K562 (cell line): Measurements from ENCODE around the gene TGFBR2.

Experiments used
- CEBPB ChIP-seq: fragments of 450-650 bp; IDR thresholded peaks from 2 replicates; pipeline ENCODE4 v1.6.1; 2016; ENCODE audit warnings: missing genetic modification characterization, missing compliant biosample characterization
- EP300 ChIP-seq: IDR thresholded peaks from 2 replicates; pipeline ENCODE4 v1.6.1; 2012; ENCODE audit warnings: low read length, improper control_type of control experiment
- FOXA1 ChIP-seq: fragments of 450-650 bp; IDR thresholded peaks from 2 replicates; pipeline ENCODE4 v1.6.1; 2016; ENCODE audit warnings: mild to moderate bottlenecking, borderline replicate concordance
- MAZ ChIP-seq, 2 experiments: fragments of 450-650 bp in 1 of 2; sonication (generic) in 1 of 2; formaldehyde crosslinking; IDR thresholded peaks in 1 of 2; conservative IDR thresholded peaks in 1 of 2; 2 replicates each; pipeline versions ENCODE4 v1.4.0 to v1.5.0; 2020; ENCODE audit warnings: mild to moderate bottlenecking in 1 of 2, missing genetic modification reagents in 1 of 2
- POLR2A ChIP-seq: fragments of 450-650 bp; conservative IDR thresholded peaks from 2 replicates; pipeline ENCODE4 v1.6.1; 2016
- RAD21 ChIP-seq, 2 experiments: fragments of 250-450 bp in 1 of 2; fragments of 450-650 bp in 1 of 2; sonication (Bioruptor Pico) in 1 of 2; formaldehyde crosslinking in 1 of 2; IDR thresholded peaks in 1 of 2; conservative IDR thresholded peaks in 1 of 2; 2 replicates each; pipeline versions ENCODE4 v1.4.0 to v1.8.0; 2020 to 2022; ENCODE audit warnings: mild to moderate bottlenecking in 2 of 2, moderate library complexity in 1 of 2
- ZNF12 ChIP-seq: sonication (generic); formaldehyde crosslinking; IDR thresholded peaks from 2 replicates; pipeline ENCODE4 v1.4.0; 2020; ENCODE audit warnings: mild to moderate bottlenecking, missing genetic modification reagents
- ZNF124 ChIP-seq: sonication (generic); formaldehyde crosslinking; IDR thresholded peaks from 2 replicates; pipeline ENCODE4 v1.8.1; 2022; ENCODE audit warnings: missing genetic modification reagents
- ZNF444 ChIP-seq: fragments of 250-450 bp; sonication (Bioruptor Pico); IDR thresholded peaks from 2 replicates; pipeline ENCODE4 v1.4.0; 2020; ENCODE audit warnings: mild to moderate bottlenecking, moderate library complexity
- TF ChIP-seq, protein P1 (sequence below), 3 experiments: IDR thresholded peaks in 2 of 3; conservative IDR thresholded peaks in 1 of 3; 2 replicates each; pipeline ENCODE4 v1.5.1; 2011 to 2012; ENCODE audit warnings: low read length in 3 of 3, mild to moderate bottlenecking in 3 of 3, control low read depth in 2 of 3, improper control_type of control experiment in 1 of 3, inconsistent platforms in 1 of 3, low read depth in 1 of 3, mixed read lengths in 1 of 3, moderate library complexity in 1 of 3; ENCODE audit not compliant: insufficient read depth in 2 of 3

DNA sequence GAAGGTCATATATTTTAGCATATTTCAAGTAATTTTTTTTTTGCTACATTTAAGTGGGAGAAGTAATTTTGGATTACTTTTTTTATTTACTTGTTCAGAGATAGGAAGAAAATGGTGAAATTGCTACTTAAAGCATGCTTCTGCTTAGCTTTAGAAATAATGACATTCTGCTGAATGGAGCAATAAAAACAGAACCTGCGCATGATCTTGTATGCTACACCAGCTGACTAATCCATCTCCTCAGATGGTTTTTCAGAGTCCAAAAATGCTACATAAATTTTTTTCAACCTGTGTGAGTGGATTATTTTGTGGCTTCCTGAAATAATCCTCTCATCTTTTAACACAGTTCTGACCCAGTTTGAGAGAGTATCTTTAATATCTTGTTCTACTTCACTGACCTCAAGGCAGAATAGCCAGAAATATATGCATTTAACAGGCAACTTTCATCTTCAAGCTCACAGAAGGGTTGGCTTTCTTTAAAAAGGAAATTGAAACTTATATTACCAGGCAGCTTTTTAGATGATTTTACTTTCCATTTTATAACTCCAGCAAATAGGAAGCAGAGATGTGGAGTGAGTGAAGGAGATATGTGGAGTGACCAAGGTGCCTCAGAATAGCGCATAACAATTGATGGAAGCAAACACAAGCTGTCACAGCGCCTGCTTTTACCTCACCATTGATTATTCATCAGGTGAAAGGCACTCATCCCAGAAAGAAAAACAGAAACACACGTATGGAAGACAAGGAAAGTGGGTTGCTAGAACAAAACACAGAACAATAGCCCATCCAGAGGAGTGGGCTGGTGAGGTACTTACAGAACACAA, 136.6 kb downstream of the TGFBR2 start:
- TF ChIP-seq FOXA1 (no peak), POLR2A (no peak), EP300 (no peak), CEBPB (tag) (no peak), ZNF444 (CRISPR knock-in tag) (no peak), MAZ (CRISPR knock-in tag; conservative IDR thresholded peaks at IDR 0.05 in 1 of 2, IDR thresholded peaks at IDR 0.05 in 1 of 2) (no peak), ZNF12 (CRISPR knock-in tag) (no peak), RAD21 (CRISPR knock-in tag; conservative IDR thresholded peaks at IDR 0.05 in 1 of 2, IDR thresholded peaks at IDR 0.05 in 1 of 2) (no peak), ZNF124 (CRISPR knock-in tag) (no peak)
- TF ChIP-seq, protein P1, sequence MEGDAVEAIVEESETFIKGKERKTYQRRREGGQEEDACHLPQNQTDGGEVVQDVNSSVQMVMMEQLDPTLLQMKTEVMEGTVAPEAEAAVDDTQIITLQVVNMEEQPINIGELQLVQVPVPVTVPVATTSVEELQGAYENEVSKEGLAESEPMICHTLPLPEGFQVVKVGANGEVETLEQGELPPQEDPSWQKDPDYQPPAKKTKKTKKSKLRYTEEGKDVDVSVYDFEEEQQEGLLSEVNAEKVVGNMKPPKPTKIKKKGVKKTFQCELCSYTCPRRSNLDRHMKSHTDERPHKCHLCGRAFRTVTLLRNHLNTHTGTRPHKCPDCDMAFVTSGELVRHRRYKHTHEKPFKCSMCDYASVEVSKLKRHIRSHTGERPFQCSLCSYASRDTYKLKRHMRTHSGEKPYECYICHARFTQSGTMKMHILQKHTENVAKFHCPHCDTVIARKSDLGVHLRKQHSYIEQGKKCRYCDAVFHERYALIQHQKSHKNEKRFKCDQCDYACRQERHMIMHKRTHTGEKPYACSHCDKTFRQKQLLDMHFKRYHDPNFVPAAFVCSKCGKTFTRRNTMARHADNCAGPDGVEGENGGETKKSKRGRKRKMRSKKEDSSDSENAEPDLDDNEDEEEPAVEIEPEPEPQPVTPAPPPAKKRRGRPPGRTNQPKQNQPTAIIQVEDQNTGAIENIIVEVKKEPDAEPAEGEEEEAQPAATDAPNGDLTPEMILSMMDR (IDR thresholded peaks at IDR 0.05 in 2 of 3, conservative IDR thresholded peaks at IDR 0.05 in 1 of 3; ENCODE audit: insufficient read depth in 2 of 3, low read depth in 1 of 3, low read length in 3 of 3), result no peak
